Measurements from ENCODE around the gene BTBD8.

DNA sequence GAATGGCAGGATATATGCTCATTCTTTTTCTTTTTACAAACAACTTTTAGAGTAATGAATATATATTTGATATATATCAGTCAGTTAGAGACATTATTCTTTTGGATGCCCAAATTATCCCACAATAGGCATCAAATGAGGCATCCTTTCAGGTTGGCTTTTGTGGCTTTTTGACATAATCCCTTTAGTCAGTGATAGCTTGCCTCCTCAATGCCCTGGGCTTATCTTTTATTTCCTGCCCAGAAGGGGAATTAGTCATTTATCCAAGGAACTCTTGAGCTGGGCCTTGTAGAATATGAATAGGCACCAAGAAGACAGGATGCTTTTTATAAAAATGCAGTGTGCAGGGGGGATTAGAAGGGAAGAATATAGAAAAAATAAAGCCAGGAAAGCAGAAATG, 28.2 kb upstream of the BTBD8 start:
- TF ChIP-seq BMI1 (IDR thresholded peaks at IDR 0.05; ENCODE audit: low read length) = no peak
- no peak for TF ChIP-seq HDAC6 (IDR thresholded peaks at IDR 0.05; ENCODE audit: low read depth, low read length)

Measured in K562 (cell line).